A549 (cell line): ENCODE measurements around the gene SLC2A4RG. TPM values are rescaled to one million over a fixed set of nuclear protein-coding genes. Genes with fewer than 3 reads are reported as not detected.

ENCODE experiments used
- ATAC-seq, 2 experiments: fragments of 200-7000 bp in 1 of 2; fragments of >200 bp in 1 of 2; cut with Nextera tagmentation in 1 of 2; cut with Tn5 transposase in 1 of 2; 3 replicates each; pipeline versions ENCODE4 v1.8.0 to v1.9.1; 2018 to 2020; ENCODE audit warnings: mild to moderate bottlenecking in 1 of 2, moderate library complexity in 1 of 2
- CTCF ChIA-PET: fragments of 300-600 bp; sonication (Branson Sonifier 250); formaldehyde crosslinking; extraction: SDS; loops from one replicate; lab custom pipeline; 2021; ENCODE audit warnings: antibody characterized with exemption, inconsistent platforms; lab: Yijun Ruan, JAX
- POLR2A ChIA-PET: fragments of 350-600 bp; formaldehyde crosslinking; extraction: SDS; loops from one replicate; lab custom pipeline; 2021; ENCODE audit warnings: antibody characterized with exemption, inconsistent platforms; lab: Yijun Ruan, JAX
- DNase-seq, 2 experiments: peaks; one replicate each; pipeline versions ENCODE4 v3.0.0 to v3.0.0-alpha.2; 2011 to 2016; ENCODE audit warnings: low read depth in 1 of 2, low spot score in 1 of 2
- FAIRE-seq: peaks from 2 replicates; lab custom pipeline; 2011; peaks lifted over from hg19 to GRCh38; lab: Jason Lieb, UNC
- H3K27ac ChIP-seq, 2 experiments: fragments of >200 bp; sonication (Bioruptor Twin); formaldehyde crosslinking; 3 replicates each; pipeline ENCODE4 v1.5.1; 2016 to 2017
- H3K4me1 ChIP-seq: fragments of >200 bp; sonication (Bioruptor Twin); formaldehyde crosslinking; 3 replicates; pipeline ENCODE4 v1.6.1; 2016
- H3K4me2 ChIP-seq: fragments of >200 bp; sonication (Bioruptor Twin); formaldehyde crosslinking; 3 replicates; pipeline ENCODE4 v1.6.1; 2016
- H3K4me3 ChIP-seq: fragments of >200 bp; sonication (Bioruptor Twin); formaldehyde crosslinking; 3 replicates; pipeline ENCODE4 v1.5.1; 2016
- H3K9me3 ChIP-seq: fragments of >200 bp; sonication (Bioruptor Twin); formaldehyde crosslinking; 3 replicates; pipeline ENCODE4 v1.6.1; 2016
- CBX2 ChIP-seq: fragments of 200-600 bp; sonication (generic); IDR thresholded peaks from 2 replicates; pipeline ENCODE4 v1.6.1; 2016; ENCODE audit warnings: low read depth, mild to moderate bottlenecking, borderline replicate concordance
- CEBPB ChIP-seq, 2 experiments: fragments of >200 bp in 1 of 2; sonication (Bioruptor Twin) in 1 of 2; formaldehyde crosslinking in 1 of 2; IDR thresholded peaks; 2 replicates each; pipeline ENCODE4 v1.6.1; 2012 to 2016
- CHD2 ChIP-seq: fragments of 150-350 bp; IDR thresholded peaks from 2 replicates; pipeline ENCODE4 v1.6.1; 2014; ENCODE audit warnings: low read length; ENCODE audit not compliant: partially characterized antibody
- EHF ChIP-seq: fragments of 250-450 bp; sonication (Bioruptor Pico); IDR thresholded peaks from 2 replicates; pipeline ENCODE4 v1.5.0; 2020; ENCODE audit warnings: mild to moderate bottlenecking
- FOSB ChIP-seq: fragments of 250-450 bp; sonication (Bioruptor Pico); IDR thresholded peaks from 2 replicates; pipeline ENCODE4 v1.5.0; 2020; ENCODE audit warnings: mild to moderate bottlenecking, moderate library complexity
- FOSL2 ChIP-seq, 2 experiments: fragments of 450-650 bp in 1 of 2; fragments of >200 bp in 1 of 2; sonication (Bioruptor Twin) in 1 of 2; formaldehyde crosslinking; IDR thresholded peaks; 2 replicates each; pipeline versions ENCODE4 v1.5.0 to v1.6.1; 2016 to 2020; ENCODE audit warnings: mild to moderate bottlenecking in 1 of 2, moderate library complexity in 1 of 2
- HDAC2 ChIP-seq: fragments of 200-600 bp; sonication (generic); IDR thresholded peaks from 2 replicates; pipeline ENCODE4 v1.6.1; 2016
- HOXB13 ChIP-seq: fragments of 250-450 bp; sonication (Bioruptor Pico); IDR thresholded peaks from 2 replicates; pipeline ENCODE4 v1.5.0; 2020; ENCODE audit warnings: low read depth, mild to moderate bottlenecking, moderate library complexity
- HOXB5 ChIP-seq: fragments of 250-450 bp; sonication (Bioruptor Pico); IDR thresholded peaks from 2 replicates; pipeline ENCODE4 v1.5.0; 2020; ENCODE audit warnings: mild to moderate bottlenecking, moderate library complexity
- JUN ChIP-seq, 2 experiments: fragments of >200 bp; sonication (Bioruptor Twin); formaldehyde crosslinking; IDR thresholded peaks; 2 replicates in 1 of 2; 3 replicates in 1 of 2; pipeline ENCODE4 v1.6.1; 2016 to 2017
- KDM1A ChIP-seq: fragments of 200-600 bp; sonication (generic); IDR thresholded peaks from 2 replicates; pipeline ENCODE4 v1.6.1; 2016; ENCODE audit warnings: low read depth, mild to moderate bottlenecking
- KDM5A ChIP-seq: fragments of 200-600 bp; sonication (generic); IDR thresholded peaks from 2 replicates; pipeline ENCODE4 v1.6.1; 2016; ENCODE audit warnings: antibody characterized with exemption, mild to moderate bottlenecking
- NFE2L2 ChIP-seq: fragments of 150-350 bp; conservative IDR thresholded peaks from 2 replicates; pipeline ENCODE4 v1.6.1; 2014; ENCODE audit warnings: low read length
- NPAS2 ChIP-seq: fragments of 250-450 bp; sonication (Bioruptor Pico); IDR thresholded peaks from 2 replicates; pipeline ENCODE4 v1.8.0; 2022; ENCODE audit warnings: mild to moderate bottlenecking, moderate library complexity, borderline replicate concordance
- NR3C1 ChIP-seq: fragments of >200 bp; sonication (Bioruptor Twin); formaldehyde crosslinking; IDR thresholded peaks from 3 replicates; pipeline ENCODE4 v1.6.1; 2017
- PHF8 ChIP-seq: fragments of 200-600 bp; sonication (generic); IDR thresholded peaks from 2 replicates; pipeline ENCODE4 v1.6.1; 2016; ENCODE audit warnings: low read depth, mild to moderate bottlenecking, antibody characterized with exemption, moderate library complexity, borderline replicate concordance
- RCOR1 ChIP-seq: fragments of 150-350 bp; IDR thresholded peaks from 2 replicates; pipeline ENCODE4 v1.6.1; 2014; ENCODE audit warnings: antibody characterized with exemption, low read length, low read depth
- RFX5 ChIP-seq: fragments of 450-650 bp; IDR thresholded peaks from 2 replicates; pipeline ENCODE4 v1.7.1; 2014; ENCODE audit warnings: antibody characterized with exemption, mild to moderate bottlenecking, moderate library complexity
- RNF2 ChIP-seq: fragments of 200-600 bp; sonication (generic); IDR thresholded peaks from 2 replicates; pipeline ENCODE4 v1.6.1; 2016; ENCODE audit warnings: low read depth, mild to moderate bottlenecking, antibody characterized with exemption, moderate library complexity, borderline replicate concordance
- ZNF302 ChIP-seq: fragments of 250-450 bp; sonication (Bioruptor Pico); IDR thresholded peaks from 2 replicates; pipeline ENCODE4 v1.9.0; 2021; ENCODE audit warnings: inconsistent platforms, mild to moderate bottlenecking, moderate library complexity
- WGBS: methylation state at CpG from one replicate; pipeline ENCODE4 v1.1.6; 2017; ENCODE audit errors: missing lambda C conversion rate; 5-methylcytosine and 5-hydroxymethylcytosine counted together
- polyA plus RNA-seq, 4 experiments: library from polyadenylated mRNA; depleted of rRNA in 3 of 4; stranded (reverse); fragments of >200 nt; fragmentation: RNase III in 1 of 4; extraction: RNeasy Plus Mini Kit Qiagen cat#74134 plus additional on column Dnase treatment in 1 of 4; gene quantifications; 2 replicates in 3 of 4; 3 replicates in 1 of 4; pipeline ENCODE4 v1.2.3, GENCODE V29; 2011 to 2017
- TF ChIP-seq, protein P1 (sequence below): fragments of >200 bp; sonication (Bioruptor Twin); formaldehyde crosslinking; IDR thresholded peaks from 3 replicates; pipeline ENCODE4 v1.6.1; 2016
- TF ChIP-seq, protein P2 (sequence below): fragments of 200-600 bp; sonication (generic); IDR thresholded peaks from 2 replicates; pipeline ENCODE4 v1.6.1; 2016; ENCODE audit warnings: antibody characterized with exemption, mild to moderate bottlenecking, moderate library complexity

The SLC2A4RG gene
- polyA plus RNA-seq, 2 of the 4 experiments (the other 2 are of a cell fraction): 28.1 to 64.6 TPM

DNA sequence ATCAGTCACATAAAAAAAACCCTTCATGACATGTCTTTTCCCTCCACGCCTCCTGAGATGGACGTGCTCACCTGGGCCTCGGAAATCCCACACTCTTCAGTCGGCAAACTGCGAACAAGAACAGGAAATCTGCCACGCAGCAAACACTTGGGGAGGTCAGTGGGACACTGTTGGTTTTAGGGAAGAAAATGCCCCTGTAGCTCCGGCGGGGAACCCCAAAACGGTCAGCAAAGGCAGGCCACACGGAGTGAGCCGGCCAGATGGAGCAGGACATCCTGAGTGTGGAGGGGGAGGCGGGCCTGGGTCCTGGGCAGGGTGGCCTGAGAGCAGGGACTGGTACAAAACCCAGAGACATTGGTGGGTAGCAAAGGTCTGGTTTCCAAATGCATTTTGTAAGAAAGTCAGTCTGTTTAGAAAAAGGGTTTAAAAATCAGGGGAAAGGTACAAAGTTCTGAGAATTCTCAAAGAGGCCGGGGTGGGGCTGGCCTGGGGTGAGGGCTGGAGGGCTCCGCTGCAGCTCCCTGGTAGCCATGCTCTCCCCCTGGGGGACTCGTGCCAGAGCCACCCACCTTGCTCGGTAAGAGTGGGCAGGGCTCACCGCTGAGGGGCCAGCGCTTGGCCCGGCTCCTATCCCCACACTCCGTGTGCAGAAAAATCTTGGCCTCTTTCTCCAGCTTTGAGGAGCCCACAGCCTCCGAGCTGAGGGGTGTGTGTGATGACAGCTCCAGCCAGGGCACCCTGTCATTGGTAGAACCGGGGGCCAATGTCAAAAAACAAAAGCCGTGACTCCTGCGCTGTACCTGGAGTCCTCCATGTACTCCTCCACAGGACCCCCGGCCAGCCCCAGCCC lies 5.2 kb downstream of the SLC2A4RG start:
- Histone ChIP-seq H3K9me3 (no peaks in the 10 kb centered on the region), H3K4me1 (peaks cover 12% of the 10 kb centered on the region), H3K4me3 (no peak overlapping the region), H3K4me2 (no peak overlapping the region), H3K27ac (no peak overlapping the region)
- 84% methylated on average over 25 of the region's 25 CpGs for WGBS
- FAIRE-seq: no peak
- TF ChIP-seq JUN (IDR thresholded peaks at IDR 0.05) (peak in 1 of 2 experiments; percentile 9; a peak in 1 of 5 replicates), FOSB (CRISPR knock-in tag) (no peak)
- ATAC-seq: no peak
- CTCF ChIA-PET: interaction anchor here (1.0 to 1.5 kb wide), 4 partner anchors 23 to 207 kb away, joined by 3 read pairs; no protein-coding TSS in a partner anchor
- no peak for DNase-seq
- POLR2A ChIA-PET: interaction anchor here (0.6 kb wide), 1 partner anchor 17 kb away, joined by 8 read pairs; no protein-coding TSS in a partner anchor

DNA sequence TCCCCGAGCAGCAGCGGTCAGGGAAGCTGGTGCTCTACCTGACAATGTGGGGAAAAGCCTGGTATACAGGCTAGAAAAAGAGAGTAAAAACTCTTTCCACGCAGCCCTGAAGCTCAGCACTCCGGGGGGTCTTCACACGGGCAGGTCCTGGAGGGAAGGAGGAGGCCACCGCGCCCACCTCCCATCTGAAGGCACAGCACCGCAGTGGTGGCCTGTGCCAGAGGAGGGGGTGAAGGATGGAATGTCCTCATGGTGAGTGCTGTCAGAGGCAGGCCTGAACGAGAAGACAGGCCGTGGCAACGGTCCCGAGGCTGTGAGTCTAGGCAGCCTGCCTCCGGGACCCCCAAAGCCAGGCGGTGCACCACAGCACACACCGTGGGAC lies 5.8 kb downstream of the SLC2A4RG start:
- no peak overlapping the region for H3K27ac ChIP-seq
- FAIRE-seq (no peak), DNase-seq (no peak), ATAC-seq (no peak)
- no peak overlapping the region for H3K4me2 ChIP-seq
- 84% methylated on average over 14 of the region's 15 CpGs for WGBS
- CTCF ChIA-PET: interaction anchor here (0.6 to 1.5 kb wide), 4 partner anchors 24 to 208 kb away, joined by 3 read pairs; no protein-coding TSS in a partner anchor
- H3K4me3 ChIP-seq: no peak overlapping the region
- TF ChIP-seq NFE2L2 (no peak), FOSL2 (IDR thresholded peaks at IDR 0.05) (no peak), FOSL2 (CRISPR knock-in tag; IDR thresholded peaks at IDR 0.05) (no peak), NR3C1 (no peak)
- H3K9me3 ChIP-seq: no peaks in the 10 kb centered on the region
- H3K4me1 ChIP-seq: peaks cover 12% of the 10 kb centered on the region
- POLR2A ChIA-PET: no interaction called here

DNA sequence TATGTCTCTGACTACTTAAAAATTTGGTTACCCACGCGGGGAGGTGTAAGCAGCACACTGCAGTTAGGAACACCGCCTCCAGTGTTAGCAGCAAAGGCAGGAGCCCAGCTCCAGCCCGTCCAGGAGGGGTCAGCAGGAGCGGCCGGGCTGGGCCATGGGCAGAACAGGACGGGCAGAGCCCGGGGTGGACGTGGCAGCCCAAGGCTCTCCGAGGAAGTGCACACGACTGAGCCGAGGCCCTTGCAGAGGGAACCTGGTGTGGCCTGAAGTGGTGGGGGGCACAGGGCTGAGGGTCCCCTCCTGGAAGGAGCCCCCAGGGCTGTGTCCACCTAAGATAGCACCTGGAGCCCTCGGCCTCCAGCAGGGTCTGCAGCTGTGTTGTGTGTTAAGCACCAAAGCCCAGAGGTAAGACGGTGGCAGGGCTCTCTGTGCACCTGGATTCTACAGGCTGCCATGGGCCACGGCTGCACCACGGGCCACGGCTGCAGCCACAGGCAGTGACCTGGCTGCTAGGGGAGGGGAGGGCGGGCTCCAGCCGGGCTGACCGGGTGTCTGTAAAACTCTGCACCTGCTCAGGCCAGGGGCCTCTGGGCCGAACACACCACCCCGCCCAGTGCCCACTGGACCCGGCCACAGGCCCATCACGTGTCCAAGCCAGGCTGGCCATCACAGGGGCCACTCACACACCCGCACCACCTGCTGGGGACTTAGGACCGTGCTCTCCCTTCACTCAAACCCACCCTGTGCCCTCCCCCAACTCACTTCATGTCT lies 6.6 kb downstream of the SLC2A4RG start:
- ATAC-seq: peak in 1 of 2 experiments; percentile 5; a peak in 1 of 6 replicates
- peaks cover 11% of the 10 kb centered on the region for H3K4me1 ChIP-seq
- TF ChIP-seq, protein P1, sequence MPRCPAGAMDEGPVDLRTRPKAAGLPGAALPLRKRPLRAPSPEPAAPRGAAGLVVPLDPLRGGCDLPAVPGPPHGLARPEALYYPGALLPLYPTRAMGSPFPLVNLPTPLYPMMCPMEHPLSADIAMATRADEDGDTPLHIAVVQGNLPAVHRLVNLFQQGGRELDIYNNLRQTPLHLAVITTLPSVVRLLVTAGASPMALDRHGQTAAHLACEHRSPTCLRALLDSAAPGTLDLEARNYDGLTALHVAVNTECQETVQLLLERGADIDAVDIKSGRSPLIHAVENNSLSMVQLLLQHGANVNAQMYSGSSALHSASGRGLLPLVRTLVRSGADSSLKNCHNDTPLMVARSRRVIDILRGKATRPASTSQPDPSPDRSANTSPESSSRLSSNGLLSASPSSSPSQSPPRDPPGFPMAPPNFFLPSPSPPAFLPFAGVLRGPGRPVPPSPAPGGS: no peak
- TF ChIP-seq CHD2: no peak
- TF ChIP-seq RFX5: no peak
- no peak for TF ChIP-seq CBX2
- TF ChIP-seq RCOR1: no peak
- TF ChIP-seq EHF: no peak
- TF ChIP-seq RNF2: no peak
- TF ChIP-seq PHF8: no peak
- TF ChIP-seq ZNF302 (CRISPR knock-in tag): no peak
- TF ChIP-seq, all 56 proteins: peak for 0
- POLR2A ChIA-PET: no interaction called here
- DNase-seq (no peak), FAIRE-seq (no peak)
- Histone ChIP-seq H3K9me3 (no peaks in the 10 kb centered on the region), H3K4me2 (no peak overlapping the region), H3K4me3 (no peak overlapping the region), H3K27ac (no peak overlapping the region)
- 88% methylated on average over 18 of the region's 26 CpGs for WGBS
- CTCF ChIA-PET: interaction anchor here (0.6 to 1.1 kb wide), 2 partner anchors 35 to 209 kb away, joined by 3 read pairs; no protein-coding TSS in a partner anchor

DNA sequence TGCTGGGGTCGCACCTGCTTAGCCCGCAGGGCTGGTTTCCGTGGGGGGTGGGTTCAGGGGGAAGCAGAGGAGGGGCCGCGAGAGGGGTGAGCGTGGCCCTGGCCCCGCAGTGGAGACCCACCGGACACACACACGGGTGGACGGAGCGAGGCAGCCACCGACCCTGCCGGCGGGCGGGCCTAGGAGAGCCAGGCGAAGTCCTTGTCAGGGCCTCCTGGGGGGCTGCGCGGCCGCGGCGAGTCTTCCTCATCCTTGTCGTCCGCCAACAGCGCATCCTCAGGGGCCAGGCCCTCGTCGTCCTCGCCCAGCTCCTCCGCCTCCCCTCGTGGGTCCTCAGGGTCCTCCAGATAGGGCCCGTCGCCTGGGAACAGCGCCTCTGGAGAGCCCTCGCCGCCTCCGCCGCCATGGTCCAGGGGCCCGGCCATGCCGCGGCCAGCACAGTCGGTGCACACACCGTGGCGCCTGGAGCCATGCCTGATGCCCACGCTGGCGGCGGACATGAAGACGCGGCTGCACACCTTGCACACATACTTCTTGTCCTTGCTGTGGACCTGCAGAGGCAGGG lies 7.3 kb downstream of the SLC2A4RG start:
- H3K4me1 ChIP-seq: peaks cover 4% of the 10 kb centered on the region
- no peak overlapping the region for H3K4me3 ChIP-seq
- ATAC-seq (no peak), FAIRE-seq (no peak), DNase-seq (no peak)
- H3K27ac ChIP-seq: no peak overlapping the region
- POLR2A ChIA-PET: no interaction called here
- 97% methylated on average over 40 of the region's 47 CpGs for WGBS
- H3K9me3 ChIP-seq: no peaks in the 10 kb centered on the region
- CTCF ChIA-PET: interaction anchor here (0.6 kb wide), 1 partner anchor 31 kb away, joined by 3 read pairs; no protein-coding TSS in a partner anchor
- no peak overlapping the region for H3K4me2 ChIP-seq
- TF ChIP-seq KDM5A (no peak), CBX2 (no peak), KDM1A (no peak), NPAS2 (CRISPR knock-in tag) (no peak), HOXB5 (no peak), HOXB13 (CRISPR knock-in tag) (no peak), CEBPB (IDR thresholded peaks at IDR 0.05) (no peak), NFE2L2 (no peak), HDAC2 (no peak)
- TF ChIP-seq, protein P2, sequence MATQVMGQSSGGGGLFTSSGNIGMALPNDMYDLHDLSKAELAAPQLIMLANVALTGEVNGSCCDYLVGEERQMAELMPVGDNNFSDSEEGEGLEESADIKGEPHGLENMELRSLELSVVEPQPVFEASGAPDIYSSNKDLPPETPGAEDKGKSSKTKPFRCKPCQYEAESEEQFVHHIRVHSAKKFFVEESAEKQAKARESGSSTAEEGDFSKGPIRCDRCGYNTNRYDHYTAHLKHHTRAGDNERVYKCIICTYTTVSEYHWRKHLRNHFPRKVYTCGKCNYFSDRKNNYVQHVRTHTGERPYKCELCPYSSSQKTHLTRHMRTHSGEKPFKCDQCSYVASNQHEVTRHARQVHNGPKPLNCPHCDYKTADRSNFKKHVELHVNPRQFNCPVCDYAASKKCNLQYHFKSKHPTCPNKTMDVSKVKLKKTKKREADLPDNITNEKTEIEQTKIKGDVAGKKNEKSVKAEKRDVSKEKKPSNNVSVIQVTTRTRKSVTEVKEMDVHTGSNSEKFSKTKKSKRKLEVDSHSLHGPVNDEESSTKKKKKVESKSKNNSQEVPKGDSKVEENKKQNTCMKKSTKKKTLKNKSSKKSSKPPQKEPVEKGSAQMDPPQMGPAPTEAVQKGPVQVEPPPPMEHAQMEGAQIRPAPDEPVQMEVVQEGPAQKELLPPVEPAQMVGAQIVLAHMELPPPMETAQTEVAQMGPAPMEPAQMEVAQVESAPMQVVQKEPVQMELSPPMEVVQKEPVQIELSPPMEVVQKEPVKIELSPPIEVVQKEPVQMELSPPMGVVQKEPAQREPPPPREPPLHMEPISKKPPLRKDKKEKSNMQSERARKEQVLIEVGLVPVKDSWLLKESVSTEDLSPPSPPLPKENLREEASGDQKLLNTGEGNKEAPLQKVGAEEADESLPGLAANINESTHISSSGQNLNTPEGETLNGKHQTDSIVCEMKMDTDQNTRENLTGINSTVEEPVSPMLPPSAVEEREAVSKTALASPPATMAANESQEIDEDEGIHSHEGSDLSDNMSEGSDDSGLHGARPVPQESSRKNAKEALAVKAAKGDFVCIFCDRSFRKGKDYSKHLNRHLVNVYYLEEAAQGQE: no peak
